Left ventricle myocardium inferior (tissue), 1 donor: ENCODE measurements around the gene APOBR. TPM values are rescaled to one million over a fixed set of nuclear protein-coding genes. Genes with fewer than 3 reads are reported as not detected.
"Not testable (repeated sequence)": the region's sequence is repeated elsewhere in the genome, so short reads cannot be mapped to it uniquely, and the experiment has no call there.

Experiments
- DNase-seq: peaks from one replicate; pipeline ENCODE4 v3.0.0-alpha.2; 2020
- H3K27ac ChIP-seq: fragments of 200-600 bp; replicated peaks from 2 replicates; pipeline ENCODE4 v1.8.0; 2021
- H3K27me3 ChIP-seq: fragments of 200-600 bp; 2 replicates; pipeline ENCODE4 v1.8.0; 2021; ENCODE audit warnings: low read depth
- H3K36me3 ChIP-seq: fragments of 200-600 bp; 2 replicates; pipeline ENCODE4 v1.8.0; 2021
- H3K4me1 ChIP-seq: fragments of 200-600 bp; 2 replicates; pipeline ENCODE4 v1.8.0; 2021
- H3K4me3 ChIP-seq: fragments of 200-600 bp; 2 replicates; pipeline ENCODE4 v1.8.0; 2021; ENCODE audit warnings: mild to moderate bottlenecking, moderate library complexity
- H3K9me3 ChIP-seq: fragments of 200-600 bp; replicated peaks from 2 replicates; pipeline ENCODE4 v1.8.0; 2021
- intact Hi-C: fragments of 100-400 bp; cut with micrococcal nuclease; formaldehyde crosslinking; loops from one replicate; pipeline ENCODE4 v1.11.0; 2022
- total RNA-seq: library from RNA; stranded (reverse); fragmentation: NEBNext Ultra II Directional; extraction: Animal tissue kit (Norgen Biotek cat#: 25700); gene quantifications from one replicate; pipeline ENCODE4 v1.2.1, GENCODE V29; 2021
- TF ChIP-seq, protein P1 (sequence below): fragments of 200-600 bp; IDR thresholded peaks from 2 replicates; pipeline ENCODE4 v1.8.0; 2021; ENCODE audit warnings: antibody characterized with exemption, mild to moderate bottlenecking, borderline replicate concordance
- donor health status: DM: no; HTN: yes; CAD: no; lungs with severe emphysema.

APOBR gene
- total RNA-seq, 1 donor from 2014 or later, result 0.38 TPM

DNA sequence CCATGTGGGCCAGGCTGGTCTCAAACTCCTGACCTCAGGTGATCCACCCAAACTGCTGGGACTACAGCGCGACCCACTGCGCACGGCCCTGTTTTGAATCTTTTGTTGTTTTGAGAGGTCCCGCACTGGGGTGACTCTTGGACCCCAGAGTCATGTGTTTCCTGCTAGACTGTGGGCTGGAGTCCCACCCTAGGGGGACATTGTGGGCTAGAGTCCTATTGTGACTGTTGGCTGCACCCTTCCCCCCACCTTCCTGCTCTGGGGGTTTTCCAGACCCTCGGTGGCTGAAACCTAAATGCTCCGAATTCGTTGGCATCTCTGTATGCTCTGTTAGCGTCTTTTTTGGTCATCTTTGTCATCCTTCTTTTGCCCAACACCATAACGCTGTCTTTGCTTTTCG, 28.3 kb downstream of the APOBR start:
- no peaks in the 10 kb centered on the region for H3K27me3 ChIP-seq
- no peak for DNase-seq
- H3K27ac ChIP-seq, result no peak overlapping the region
- peaks cover 6% of the 10 kb centered on the region for H3K4me1 ChIP-seq
- H3K36me3 ChIP-seq, result no peaks in the 10 kb centered on the region
- TF ChIP-seq, protein P1, sequence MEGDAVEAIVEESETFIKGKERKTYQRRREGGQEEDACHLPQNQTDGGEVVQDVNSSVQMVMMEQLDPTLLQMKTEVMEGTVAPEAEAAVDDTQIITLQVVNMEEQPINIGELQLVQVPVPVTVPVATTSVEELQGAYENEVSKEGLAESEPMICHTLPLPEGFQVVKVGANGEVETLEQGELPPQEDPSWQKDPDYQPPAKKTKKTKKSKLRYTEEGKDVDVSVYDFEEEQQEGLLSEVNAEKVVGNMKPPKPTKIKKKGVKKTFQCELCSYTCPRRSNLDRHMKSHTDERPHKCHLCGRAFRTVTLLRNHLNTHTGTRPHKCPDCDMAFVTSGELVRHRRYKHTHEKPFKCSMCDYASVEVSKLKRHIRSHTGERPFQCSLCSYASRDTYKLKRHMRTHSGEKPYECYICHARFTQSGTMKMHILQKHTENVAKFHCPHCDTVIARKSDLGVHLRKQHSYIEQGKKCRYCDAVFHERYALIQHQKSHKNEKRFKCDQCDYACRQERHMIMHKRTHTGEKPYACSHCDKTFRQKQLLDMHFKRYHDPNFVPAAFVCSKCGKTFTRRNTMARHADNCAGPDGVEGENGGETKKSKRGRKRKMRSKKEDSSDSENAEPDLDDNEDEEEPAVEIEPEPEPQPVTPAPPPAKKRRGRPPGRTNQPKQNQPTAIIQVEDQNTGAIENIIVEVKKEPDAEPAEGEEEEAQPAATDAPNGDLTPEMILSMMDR, result no peak
- no peaks in the 10 kb centered on the region for H3K9me3 ChIP-seq
- no peak overlapping the region for H3K4me3 ChIP-seq
- intact Hi-C loops, result no loop called here

DNA sequence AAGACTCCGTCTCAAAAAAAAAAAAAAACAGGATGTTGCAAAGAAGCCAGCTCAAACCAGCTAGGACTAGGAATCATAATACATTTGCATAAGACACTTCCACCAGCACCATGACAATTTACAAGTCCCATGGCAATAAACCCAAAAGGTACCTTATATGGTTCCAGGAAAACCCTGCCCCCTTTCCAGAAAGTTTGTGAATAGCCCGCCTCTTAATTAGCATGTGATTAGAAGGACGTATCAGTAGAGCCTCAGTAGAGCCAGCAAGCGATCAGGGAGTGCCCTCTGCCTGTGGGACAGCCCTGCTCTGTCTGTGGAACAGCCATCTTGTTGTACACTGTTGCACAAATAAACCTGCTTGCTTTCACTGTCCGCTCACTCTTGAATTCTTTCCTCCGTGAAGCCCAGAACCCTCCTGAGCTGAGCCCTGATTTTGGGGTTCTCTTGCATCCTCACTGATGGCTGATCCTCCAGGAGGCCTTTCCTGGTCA, 30.3 kb downstream of the APOBR start:
- TF ChIP-seq, protein P1, result no peak
- intact Hi-C loops, result no loop called here

DNA sequence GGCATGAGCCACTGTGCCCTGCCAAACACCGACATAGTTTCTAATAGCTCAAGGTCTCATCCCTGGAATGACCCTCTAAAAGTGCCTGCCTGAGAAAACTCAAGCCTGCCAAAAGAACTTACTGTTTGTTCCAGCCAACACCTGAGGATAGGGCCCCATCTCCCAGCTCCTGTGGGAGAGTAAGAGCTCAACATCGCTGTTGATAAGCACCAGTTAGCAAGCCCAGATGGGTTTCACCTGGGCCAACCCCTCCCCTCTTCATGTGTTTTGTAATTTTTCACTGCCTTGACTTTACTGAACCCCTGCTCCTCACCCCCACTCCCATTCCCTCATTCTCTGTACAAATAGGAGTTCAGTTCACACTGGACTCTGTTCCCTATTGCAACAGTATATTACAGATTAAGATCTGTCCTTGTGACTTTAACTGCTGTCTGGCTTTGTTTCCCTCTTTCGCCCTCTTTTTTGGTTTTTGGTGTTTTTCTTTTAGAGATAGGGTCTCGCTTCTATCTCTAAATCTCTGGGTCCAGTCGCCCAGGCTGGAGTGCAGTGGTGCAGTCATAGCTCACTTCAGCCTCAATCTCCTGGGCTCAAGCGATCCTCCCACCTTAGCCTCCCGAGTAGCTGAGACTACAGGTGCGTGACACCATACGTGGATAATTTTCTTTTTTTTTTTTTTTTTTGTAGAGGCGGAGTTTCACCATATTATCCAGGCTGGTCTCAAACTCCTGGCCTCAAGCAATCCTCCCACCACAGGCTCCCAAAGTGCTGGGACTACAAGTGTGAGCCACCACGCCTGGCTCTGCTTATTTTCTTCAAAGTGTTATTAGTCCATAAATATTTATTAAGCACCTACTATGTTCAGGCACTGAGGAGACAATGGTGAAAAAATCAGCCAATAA, 32.0 kb downstream of the APOBR start:
- TF ChIP-seq, protein P1, result no peak
- no peak overlapping the region for H3K27ac ChIP-seq
- no peaks in the 10 kb centered on the region for H3K36me3 ChIP-seq
- peaks cover 11% of the 10 kb centered on the region for H3K4me1 ChIP-seq
- intact Hi-C loops, result no loop called here
- no peaks in the 10 kb centered on the region for H3K27me3 ChIP-seq
- DNase-seq, result no peak
- no peaks in the 10 kb centered on the region for H3K9me3 ChIP-seq
- no peak overlapping the region for H3K4me3 ChIP-seq

More for the DNA sequence above, 30.3 kb downstream of the APOBR start:
- peaks cover 11% of the 10 kb centered on the region for H3K4me1 ChIP-seq
- H3K27me3 ChIP-seq, result no peaks in the 10 kb centered on the region
- DNase-seq, result no peak
- H3K36me3 ChIP-seq, result no peaks in the 10 kb centered on the region
- no peaks in the 10 kb centered on the region for H3K9me3 ChIP-seq
- H3K4me3 ChIP-seq, result no peak overlapping the region
- no peak overlapping the region for H3K27ac ChIP-seq

DNA sequence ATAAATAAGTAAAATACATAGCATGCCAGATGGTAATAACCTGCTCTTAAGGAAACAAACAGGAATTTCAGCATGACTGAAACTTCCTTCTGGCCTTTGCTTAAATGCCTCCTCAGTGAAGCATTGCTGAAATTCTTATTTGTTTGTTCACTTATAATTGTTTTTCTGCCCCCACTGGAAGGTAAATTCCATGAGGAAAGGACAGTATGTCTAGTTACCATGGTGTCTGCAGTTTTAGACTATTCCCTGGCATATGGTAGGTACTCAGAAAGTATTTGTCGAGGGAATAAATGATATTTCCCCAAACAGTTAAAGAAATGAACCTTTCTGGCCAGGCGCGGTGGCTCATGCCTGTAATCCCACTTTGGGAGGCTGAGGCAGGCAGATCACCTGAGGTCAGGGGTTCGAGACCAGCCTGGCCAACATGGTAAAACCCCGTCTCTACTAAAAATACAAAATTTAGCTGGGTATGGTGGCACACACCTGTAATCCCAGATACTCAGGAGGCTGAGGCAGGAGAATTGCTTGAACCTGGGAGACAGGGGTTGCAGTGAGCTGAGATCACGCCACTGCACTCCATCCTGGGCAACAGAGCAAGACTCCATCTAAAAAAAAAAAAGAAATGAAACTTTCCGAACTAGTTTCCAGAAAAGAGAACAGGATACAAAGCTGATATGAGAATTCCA, 32.8 kb downstream of the APOBR start:
- H3K27me3 ChIP-seq, H3K27ac ChIP-seq, H3K4me3 ChIP-seq, H3K9me3 ChIP-seq, intact Hi-C loops, H3K36me3 ChIP-seq, DNase-seq: not testable (repeated sequence)
- peaks cover 17% of the 10 kb centered on the region for H3K4me1 ChIP-seq

DNA sequence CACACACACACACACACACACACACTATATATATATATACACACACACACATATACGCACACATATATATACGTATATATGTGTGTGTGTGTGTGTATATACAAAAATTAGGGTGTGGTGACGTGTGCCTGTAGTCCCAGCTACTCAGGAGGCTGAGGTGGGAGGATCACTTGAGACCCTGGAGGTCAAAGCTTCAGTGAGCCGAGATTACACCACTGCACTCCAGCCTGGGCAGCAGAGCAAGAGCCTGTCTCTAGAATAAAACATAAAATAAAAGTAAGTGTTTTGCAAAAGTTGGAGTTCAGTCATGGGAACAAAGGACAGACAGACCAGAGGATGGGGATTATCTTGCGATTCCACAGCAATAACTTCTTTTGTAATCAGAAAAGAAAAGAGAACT, 33.5 kb downstream of the APOBR start:
- no peak for DNase-seq
- no peaks in the 10 kb centered on the region for H3K27me3 ChIP-seq
- intact Hi-C loops, result no loop called here
- H3K4me3 ChIP-seq, result no peak overlapping the region
- TF ChIP-seq, protein P1, result no peak
- no peaks in the 10 kb centered on the region for H3K9me3 ChIP-seq
- H3K36me3 ChIP-seq, result no peaks in the 10 kb centered on the region
- H3K27ac ChIP-seq, result no peak overlapping the region
- H3K4me1 ChIP-seq, result peaks cover 25% of the 10 kb centered on the region
